CD4-positive, alpha-beta memory T cell (primary cell): ENCODE data around the gene LRIT2. TPM values are rescaled to one million over a fixed set of nuclear protein-coding genes. Genes with fewer than 3 reads are reported as not detected.

Experiments used
- CTCF ChIA-PET: fragments of 350-600 bp; sonication (Branson Sonifier 250); formaldehyde crosslinking; loops from one replicate; lab custom pipeline; 2021; ENCODE audit warnings: inconsistent platforms; ENCODE audit not compliant: partially characterized antibody; lab: Charles Lee
- POLR2A ChIA-PET: fragments of 350-600 bp; sonication (Branson Sonifier 250); formaldehyde crosslinking; loops from one replicate; lab custom pipeline; 2021; ENCODE audit not compliant: partially characterized antibody; lab: Charles Lee
- DNase-seq, 5 donors: peaks; one replicate each; pipeline versions ENCODE4 v3.0.0 to v3.0.0-alpha.2; 2020 to 2022; ENCODE audit warnings: mixed read lengths in 1 of 5
- H3K27ac ChIP-seq: one replicate; pipeline ENCODE4 v1.7.0; 2013; ENCODE audit warnings: low read depth, low read length
- H3K27me3 ChIP-seq: 2 replicates; pipeline ENCODE4 v1.7.0; 2013; ENCODE audit warnings: mild to moderate bottlenecking, low read length, moderate library complexity; ENCODE audit not compliant: insufficient read depth
- H3K36me3 ChIP-seq: 2 replicates; pipeline ENCODE4 v1.7.0; 2013; ENCODE audit warnings: mild to moderate bottlenecking, low read length, moderate library complexity; ENCODE audit not compliant: insufficient read depth
- H3K4me1 ChIP-seq: 2 replicates; pipeline ENCODE4 v1.7.0; 2013; ENCODE audit warnings: mild to moderate bottlenecking, low read length, moderate library complexity; ENCODE audit not compliant: insufficient read depth
- H3K4me3 ChIP-seq, 2 donors: one replicate each; pipeline ENCODE4 v1.7.0; 2013; ENCODE audit warnings: low read length in 2 of 2, mild to moderate bottlenecking in 1 of 2
- H3K9me3 ChIP-seq, 2 donors: one replicate each; pipeline ENCODE4 v1.7.0; 2013; ENCODE audit warnings: low read length in 2 of 2, control low read depth in 1 of 2; ENCODE audit not compliant: control insufficient read depth in 1 of 2
- H3K27ac Mint-ChIP-seq, 7 donors: one replicate each; pipeline ENCODE4 v1.8.0; 2020 to 2021; ENCODE audit warnings: mixed read lengths in 7 of 7, mild to moderate bottlenecking in 6 of 7, inconsistent platforms in 3 of 7, moderate library complexity in 3 of 7
- H3K27me3 Mint-ChIP-seq, 2 donors: one replicate each; pipeline ENCODE4 v1.8.0; 2020 to 2021; ENCODE audit warnings: mixed read lengths in 2 of 2
- H3K36me3 Mint-ChIP-seq, 2 donors: one replicate each; pipeline ENCODE4 v1.8.0; 2020 to 2021; ENCODE audit warnings: mixed read lengths in 2 of 2, inconsistent platforms in 1 of 2, mild to moderate bottlenecking in 1 of 2
- H3K4me1 Mint-ChIP-seq, 4 donors: one replicate each; pipeline ENCODE4 v1.8.0; 2020 to 2021; ENCODE audit warnings: mixed read lengths in 4 of 4, mild to moderate bottlenecking in 1 of 4
- H3K4me3 Mint-ChIP-seq, 8 donors: one replicate each; pipeline ENCODE4 v1.8.0; 2020 to 2021; ENCODE audit warnings: mixed read lengths in 8 of 8, mild to moderate bottlenecking in 7 of 8, moderate library complexity in 6 of 8, inconsistent platforms in 3 of 8
- H3K9me3 Mint-ChIP-seq, 8 donors: one replicate each; pipeline ENCODE4 v1.8.0; 2020 to 2021; ENCODE audit warnings: mixed read lengths in 8 of 8, mild to moderate bottlenecking in 5 of 8, inconsistent platforms in 3 of 8, moderate library complexity in 1 of 8
- intact Hi-C: fragments of 100-400 bp; cut with micrococcal nuclease; formaldehyde crosslinking; loops from one replicate; pipeline ENCODE4 v1.15.1; 2023
- polyA plus RNA-seq, 2 donors: library from polyadenylated mRNA; unstranded; fragments of 300-500 nt; fragmentation: Illumina TruSeq; gene quantifications; one replicate each; pipeline ENCODE4 v1.2.3, GENCODE V29; 2021
- total RNA-seq, 2 experiments: library from RNA; stranded (reverse); gene quantifications; one replicate each; pipeline ENCODE4 v1.2.3, GENCODE V29; 2021

LRIT2 gene
- total and polyA plus RNA-seq, 4 experiments from 2014 or later: not detected

DNA sequence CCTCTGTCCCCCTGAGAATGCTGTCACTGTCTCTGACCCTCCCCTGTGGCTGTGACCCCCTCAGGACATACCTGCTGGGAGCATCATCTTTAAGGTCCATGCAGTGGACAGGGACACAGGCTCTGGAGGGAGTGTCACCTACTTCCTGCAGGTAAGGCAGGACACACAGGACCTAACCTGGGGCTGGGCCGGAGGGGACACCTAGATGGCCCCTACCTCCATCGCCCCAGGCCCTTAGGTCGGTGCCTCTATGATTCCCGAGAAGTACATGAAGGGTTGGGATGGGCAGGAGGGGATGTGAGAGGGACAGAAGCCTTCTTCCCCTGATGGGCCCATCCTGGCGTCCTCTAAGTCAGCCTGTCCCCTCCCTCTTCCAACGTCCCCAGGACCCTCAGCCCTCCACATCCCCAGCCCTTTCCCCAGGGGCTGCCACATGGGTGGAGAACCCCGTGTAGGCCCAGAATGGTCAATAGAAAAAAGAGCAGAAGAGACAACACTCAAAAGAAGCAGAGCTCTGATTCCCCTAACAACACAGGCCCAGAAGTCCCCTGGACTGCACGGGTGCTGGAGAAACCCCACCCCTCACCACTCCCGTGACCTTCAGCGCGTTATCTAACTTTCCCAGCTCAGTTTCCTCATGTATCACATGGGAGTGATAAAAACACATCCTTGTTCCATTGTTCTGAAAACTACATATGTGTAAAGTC, 24.7 kb downstream of the LRIT2 start:
- Mint-ChIP-seq H3K9me3 (no peaks in the 10 kb centered on the region), H3K27ac (no peak overlapping the region), H3K36me3 (no peaks in the 10 kb centered on the region), H3K27me3 (peaks cover 11 to 25% of the 10 kb centered on the region in 2 donors), H3K4me3 (no peak overlapping the region), H3K4me1 (peaks cover 0 to 8% (median 1%) of the 10 kb centered on the region in 4 donors)
- POLR2A ChIA-PET: no interaction called here
- CTCF ChIA-PET: interaction anchor here (1.7 kb wide), 1 partner anchor 53 kb away, joined by 6 read pairs; no protein-coding TSS in a partner anchor
- DNase-seq: no peak
- Histone ChIP-seq H3K4me3 (no peak overlapping the region), H3K9me3 (no peaks in the 10 kb centered on the region), H3K27me3 (peaks cover 7% of the 10 kb centered on the region), H3K27ac (no peak overlapping the region), H3K36me3 (no peaks in the 10 kb centered on the region), H3K4me1 (no peaks in the 10 kb centered on the region)
- intact Hi-C loops: no loop called here

DNA sequence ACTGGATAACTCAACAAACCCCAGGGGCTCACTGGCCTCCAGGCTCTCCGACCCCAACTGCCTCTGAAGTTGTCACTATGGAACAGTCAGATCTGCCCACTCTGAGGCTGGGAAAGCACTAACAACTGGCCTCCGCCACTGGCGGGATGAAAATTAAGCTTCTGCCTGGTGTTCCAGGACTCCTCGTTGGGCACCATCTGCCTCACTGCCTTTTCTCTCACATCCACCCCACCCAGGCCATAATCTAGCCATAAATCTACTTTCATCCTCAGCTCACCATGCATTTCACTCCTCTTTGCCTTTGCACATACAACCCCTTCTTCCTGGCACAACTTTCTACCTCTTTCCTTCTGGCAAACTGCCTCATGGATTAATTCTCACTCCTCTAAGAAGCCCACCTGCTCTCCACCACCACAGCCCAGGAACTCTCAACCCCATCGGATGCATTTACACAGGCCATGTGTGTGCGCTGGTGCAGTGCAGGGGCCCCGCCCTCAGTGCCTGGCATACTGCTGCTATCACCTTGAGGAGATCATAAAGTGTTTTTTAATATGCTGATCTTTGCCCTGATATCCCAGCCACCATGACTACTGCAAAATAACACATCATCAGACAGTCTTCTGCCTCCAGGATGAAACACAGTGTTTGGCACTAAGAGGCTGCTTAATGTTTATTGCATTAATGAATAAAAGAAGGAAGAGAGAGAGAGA, 27.0 kb downstream of the LRIT2 start:
- H3K27ac ChIP-seq: no peak overlapping the region
- H3K27me3 ChIP-seq: peaks cover 13% of the 10 kb centered on the region
- H3K9me3 ChIP-seq: no peaks in the 10 kb centered on the region
- Mint-ChIP-seq H3K27ac (peak overlapping the region in 1 of 7 donors; percentile 39), H3K4me3 (no peak overlapping the region), H3K36me3 (no peaks in the 10 kb centered on the region), H3K9me3 (no peaks in the 10 kb centered on the region), H3K27me3 (peaks cover 16 to 25% of the 10 kb centered on the region in 2 donors), H3K4me1 (peaks cover 1 to 12% (median 4%) of the 10 kb centered on the region in 4 donors)
- ChIA-PET POLR2A (no interaction called here), CTCF (no interaction called here)
- H3K36me3 ChIP-seq: no peaks in the 10 kb centered on the region
- no peak for DNase-seq
- intact Hi-C loops: no loop called here
- H3K4me1 ChIP-seq: peaks cover 11% of the 10 kb centered on the region
- H3K4me3 ChIP-seq: no peak overlapping the region

DNA sequence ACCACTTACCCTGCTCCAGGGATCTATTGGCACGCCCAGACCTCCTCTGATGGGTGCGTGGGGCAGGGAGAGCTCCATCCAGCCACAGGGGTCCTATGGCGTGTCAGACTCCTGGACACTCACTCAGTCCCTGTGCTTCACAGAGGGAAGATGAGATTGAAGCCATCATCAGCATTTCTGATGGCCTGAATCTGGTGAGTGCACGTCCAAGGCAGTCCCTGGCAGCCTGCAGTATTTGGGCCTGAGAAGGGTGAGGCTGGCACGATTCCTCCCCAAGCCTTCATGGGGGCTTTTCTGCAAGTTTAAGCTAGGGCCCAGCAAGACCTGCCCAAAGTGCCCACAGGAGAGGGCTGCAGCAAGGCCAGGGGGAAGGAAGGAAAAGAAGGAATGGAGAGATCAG, 27.7 kb downstream of the LRIT2 start:
- intact Hi-C loops: no loop called here
- DNase-seq: no peak
- Histone ChIP-seq H3K4me3 (no peak overlapping the region), H3K27me3 (peaks cover 13% of the 10 kb centered on the region), H3K27ac (no peak overlapping the region), H3K4me1 (peaks cover 11% of the 10 kb centered on the region), H3K36me3 (no peaks in the 10 kb centered on the region), H3K9me3 (no peaks in the 10 kb centered on the region)
- CTCF ChIA-PET: no interaction called here
- Mint-ChIP-seq H3K27ac (no peak overlapping the region), H3K4me1 (peaks cover 1 to 12% (median 4%) of the 10 kb centered on the region in 4 donors), H3K9me3 (no peaks in the 10 kb centered on the region), H3K4me3 (no peak overlapping the region), H3K27me3 (peaks cover 19 to 27% of the 10 kb centered on the region in 2 donors), H3K36me3 (no peaks in the 10 kb centered on the region)
- POLR2A ChIA-PET: no interaction called here

DNA sequence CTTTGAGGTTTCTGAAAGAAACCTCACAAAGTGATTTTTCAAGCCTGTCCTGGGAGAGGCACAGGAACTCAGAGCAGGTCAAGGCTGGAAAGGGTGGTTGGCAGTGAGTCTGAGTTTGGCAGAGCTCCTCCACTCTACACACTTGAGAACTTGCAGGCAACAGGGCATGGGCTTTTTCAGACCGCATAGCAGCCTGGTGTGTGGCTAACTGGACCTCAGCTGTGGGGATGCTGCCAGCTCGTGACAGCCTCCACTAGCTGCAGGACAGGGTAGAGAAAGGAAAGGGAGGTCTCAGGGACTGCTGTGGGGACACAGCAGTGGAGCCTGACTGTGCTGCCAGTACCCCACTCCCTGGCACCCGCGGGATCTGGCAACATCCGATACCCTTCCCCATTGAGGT, 28.4 kb downstream of the LRIT2 start:
- H3K27ac ChIP-seq: no peak overlapping the region
- CTCF ChIA-PET: interaction anchor here (1.3 kb wide), 1 partner anchor 8 kb away, joined by 4 read pairs; no protein-coding TSS in a partner anchor
- POLR2A ChIA-PET: no interaction called here

DNA sequence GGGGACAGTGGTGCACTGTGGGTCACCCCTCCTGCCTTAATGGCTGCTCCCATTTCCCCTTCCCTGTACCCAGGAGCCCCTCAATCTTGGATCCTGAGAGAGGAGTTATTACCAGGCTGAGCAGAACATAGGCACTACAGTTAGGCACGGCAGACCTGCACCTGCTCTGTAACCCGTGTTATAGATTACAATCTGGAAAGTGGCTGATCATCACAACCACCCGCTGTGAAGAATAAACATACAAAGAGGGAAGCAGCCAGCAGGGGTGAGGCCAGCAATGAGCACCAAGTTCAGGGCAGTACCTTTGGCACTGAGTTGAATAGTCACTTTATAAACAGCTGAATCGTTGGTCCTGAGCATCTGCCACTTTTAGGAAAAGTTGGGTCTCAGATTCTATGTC, 29.3 kb downstream of the LRIT2 start:
- no peak for DNase-seq
- Mint-ChIP-seq H3K27me3 (peaks cover 19 to 27% of the 10 kb centered on the region in 2 donors), H3K4me1 (peaks cover 6 to 17% (median 9%) of the 10 kb centered on the region in 4 donors), H3K9me3 (no peaks in the 10 kb centered on the region), H3K27ac (no peak overlapping the region), H3K4me3 (peak overlapping the region in 2 of 8 donors; percentile 30 to 37), H3K36me3 (no peaks in the 10 kb centered on the region)
- CTCF ChIA-PET: interaction anchor here (1.3 kb wide), 1 partner anchor 9 kb away, joined by 4 read pairs; no protein-coding TSS in a partner anchor
- H3K27ac ChIP-seq: no peak overlapping the region
- H3K4me3 ChIP-seq: no peak overlapping the region
- intact Hi-C loops: no loop called here
- no peaks in the 10 kb centered on the region for H3K36me3 ChIP-seq
- peaks cover 13% of the 10 kb centered on the region for H3K27me3 ChIP-seq
- no peaks in the 10 kb centered on the region for H3K9me3 ChIP-seq
- POLR2A ChIA-PET: no interaction called here
- H3K4me1 ChIP-seq: peaks cover 17% of the 10 kb centered on the region

More for the DNA sequence above, 28.4 kb downstream of the LRIT2 start:
- intact Hi-C loops: no loop called here
- H3K9me3 Mint-ChIP-seq: no peaks in the 10 kb centered on the region
- no peaks in the 10 kb centered on the region for H3K36me3 ChIP-seq
- H3K9me3 ChIP-seq: no peaks in the 10 kb centered on the region
- peaks cover 13% of the 10 kb centered on the region for H3K27me3 ChIP-seq
- no peak overlapping the region for H3K4me3 ChIP-seq
- H3K27ac Mint-ChIP-seq: no peak overlapping the region
- no peak for DNase-seq
- peaks cover 11% of the 10 kb centered on the region for H3K4me1 ChIP-seq
- H3K36me3 Mint-ChIP-seq: no peaks in the 10 kb centered on the region
- peaks cover 1 to 12% (median 4%) of the 10 kb centered on the region in 4 donors for H3K4me1 Mint-ChIP-seq
- H3K27me3 Mint-ChIP-seq: peaks cover 19 to 25% of the 10 kb centered on the region in 2 donors
- H3K4me3 Mint-ChIP-seq: no peak overlapping the region

DNA sequence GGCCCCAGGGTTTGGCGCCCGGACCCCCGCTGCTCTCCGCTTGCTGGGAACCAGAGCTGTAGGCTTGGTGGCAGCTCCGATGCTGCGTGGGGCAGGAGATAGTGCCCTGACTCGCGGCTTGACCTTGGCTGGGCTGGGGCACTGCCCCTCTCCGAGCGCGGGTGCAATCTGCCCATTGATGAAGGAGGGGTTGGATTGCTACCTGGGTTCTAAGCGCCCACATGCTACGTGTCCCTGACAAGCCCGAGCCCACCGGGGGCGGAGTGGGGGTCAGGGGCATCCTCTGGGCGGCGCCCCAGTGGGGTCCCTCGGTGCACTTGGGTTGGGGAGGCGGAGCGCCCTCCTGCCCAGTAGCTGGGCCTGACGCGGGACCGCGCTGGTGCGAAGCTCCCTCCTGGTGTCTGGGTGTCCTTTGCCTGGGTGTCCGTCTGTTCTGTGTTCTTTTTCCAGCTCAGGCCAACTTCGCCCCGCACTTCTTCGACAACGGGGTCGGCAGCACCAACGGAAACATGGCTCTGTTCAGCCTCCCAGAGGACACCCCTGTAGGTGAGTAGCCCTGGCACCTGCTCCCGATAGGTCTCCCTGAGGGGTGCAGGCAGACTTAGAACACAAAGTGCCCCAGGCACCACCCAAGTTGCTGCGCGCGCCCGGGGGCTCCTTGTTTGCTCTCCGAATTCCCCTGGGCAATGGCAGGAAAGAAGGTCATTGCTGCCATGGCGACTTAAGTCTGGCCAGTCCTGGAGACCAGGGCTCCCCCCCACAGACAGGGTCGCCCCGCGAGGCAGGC, 30.1 kb downstream of the LRIT2 start:
- H3K36me3 ChIP-seq: no peaks in the 10 kb centered on the region
- Mint-ChIP-seq H3K9me3 (no peaks in the 10 kb centered on the region), H3K36me3 (no peaks in the 10 kb centered on the region), H3K4me1 (peaks cover 9 to 26% (median 12%) of the 10 kb centered on the region in 4 donors), H3K27me3 (peaks cover 19 to 26% of the 10 kb centered on the region in 2 donors), H3K27ac (no peak overlapping the region), H3K4me3 (peak overlapping the region; percentile 40 to 81 (median 59))
- ChIA-PET POLR2A (no interaction called here), CTCF (no interaction called here)
- H3K27ac ChIP-seq: no peak overlapping the region
- H3K4me3 ChIP-seq: peak overlapping the region in 1 of 2 donors; percentile 32
- DNase-seq: no peak
- no peaks in the 10 kb centered on the region for H3K9me3 ChIP-seq
- intact Hi-C loops: no loop called here
- peaks cover 24% of the 10 kb centered on the region for H3K4me1 ChIP-seq
- peaks cover 13% of the 10 kb centered on the region for H3K27me3 ChIP-seq
